Liver (tissue), 3 donors: ENCODE results near the gene PACS1.

Experiments used
- CTCF ChIP-seq: fragments of 150-350 bp; IDR thresholded peaks from 2 replicates; pipeline ENCODE4 v1.5.1; 2017; ENCODE audit warnings: improper control_type of control experiment, low read depth, low read length; ENCODE audit not compliant: missing input control
- FOXA1 ChIP-seq: IDR thresholded peaks from 2 replicates; pipeline ENCODE4 v1.6.1; 2016; ENCODE audit warnings: antibody characterized with exemption
- HNF4G ChIP-seq: IDR thresholded peaks from 2 replicates; pipeline ENCODE4 v1.6.1; 2016; ENCODE audit warnings: antibody characterized with exemption
- JUND ChIP-seq, 2 donors: IDR thresholded peaks; 2 replicates each; pipeline ENCODE4 v1.6.1; 2016; ENCODE audit warnings: antibody characterized with exemption in 2 of 2
- REST ChIP-seq: IDR thresholded peaks from 2 replicates; pipeline ENCODE4 v1.6.1; 2016; ENCODE audit warnings: antibody characterized with exemption, mild to moderate bottlenecking
- RXRA ChIP-seq, 2 donors: IDR thresholded peaks; 2 replicates each; pipeline ENCODE4 v1.6.1; 2017 to 2018; ENCODE audit warnings: antibody characterized with exemption in 2 of 2, mild to moderate bottlenecking in 1 of 2
- SP1 ChIP-seq: IDR thresholded peaks from 2 replicates; pipeline ENCODE4 v1.6.1; 2018; ENCODE audit warnings: antibody characterized with exemption, mild to moderate bottlenecking
- TF ChIP-seq, protein P1 (sequence below): IDR thresholded peaks from 2 replicates; pipeline ENCODE4 v1.6.1; 2016; ENCODE audit warnings: antibody characterized with exemption
- TF ChIP-seq, protein P2 (sequence below): IDR thresholded peaks from 2 replicates; pipeline ENCODE4 v1.6.1; 2016; ENCODE audit warnings: antibody characterized with exemption
- donor health status: healthy.
- donor health status: healthy.

- no peak for TF ChIP-seq CTCF
- TF ChIP-seq REST, result no peak
- no peak for TF ChIP-seq JUND (IDR thresholded peaks at IDR 0.05)
- TF ChIP-seq RXRA (IDR thresholded peaks at IDR 0.05), result no peak
- TF ChIP-seq SP1, result no peak
- TF ChIP-seq FOXA1, result no peak
- TF ChIP-seq, protein P1, sequence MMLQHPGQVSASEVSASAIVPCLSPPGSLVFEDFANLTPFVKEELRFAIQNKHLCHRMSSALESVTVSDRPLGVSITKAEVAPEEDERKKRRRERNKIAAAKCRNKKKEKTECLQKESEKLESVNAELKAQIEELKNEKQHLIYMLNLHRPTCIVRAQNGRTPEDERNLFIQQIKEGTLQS, result no peak
- no peak for TF ChIP-seq HNF4G
- TF ChIP-seq, protein P2, sequence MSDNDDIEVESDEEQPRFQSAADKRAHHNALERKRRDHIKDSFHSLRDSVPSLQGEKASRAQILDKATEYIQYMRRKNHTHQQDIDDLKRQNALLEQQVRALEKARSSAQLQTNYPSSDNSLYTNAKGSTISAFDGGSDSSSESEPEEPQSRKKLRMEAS, result no peak
Measured at GRCh38 chr11:66109294-66109693, 39.2 kb downstream of the PACS1 start.
